HCT116 (cell line): ENCODE results near the gene NPW. TPM values are rescaled to one million over a fixed set of nuclear protein-coding genes. Genes with fewer than 3 reads are reported as not detected.

Source experiments
- ATAC-seq: fragments of 200-7000 bp; cut with Tn5 transposase; 2 replicates; pipeline ENCODE4 v1.9.1; 2020; ENCODE audit warnings: mild to moderate bottlenecking, moderate library complexity
- BruUV-seq: library from RNA; stranded (reverse); fragments of 400-500 nt; replicated peaks from 2 replicates; lab custom pipeline; 2021; lab: Mats Ljungman, UMichigan
- CTCF ChIA-PET: fragments of 300-600 bp; sonication (Branson Sonifier 250); formaldehyde crosslinking; loops from one replicate; lab custom pipeline; 2021; ENCODE audit warnings: antibody characterized with exemption; lab: Charles Lee
- POLR2A ChIA-PET: fragments of 300-600, 350-600 bp; sonication (Branson Sonifier 250); formaldehyde crosslinking; loops from one replicate; lab custom pipeline; 2021; ENCODE audit warnings: antibody characterized with exemption; lab: Charles Lee
- RAD21 ChIA-PET, 2 experiments: fragments of 300-600 bp; sonication (Branson Sonifier 250); formaldehyde crosslinking; loops; one replicate each; lab custom pipeline; 2023; ENCODE audit warnings: low total read pairs in 2 of 2; ENCODE audit not compliant: uncharacterized antibody in 2 of 2, unreplicated experiment in 2 of 2, low non-redundant PET in 1 of 2; lab: Charles Lee
- DNase-seq: peaks from one replicate; pipeline ENCODE4 v3.0.0-alpha.2; 2010; ENCODE audit warnings: low read depth, low spot score
- H2AFZ ChIP-seq: fragments of 200-600 bp; shearing (Covaris generic), sonication (generic); 2 replicates; pipeline ENCODE4 v1.6.1; 2017; ENCODE audit warnings: low read depth, mixed run types, mixed read lengths, antibody characterized with exemption, low read length; ENCODE audit not compliant: poor library complexity, severe bottlenecking
- H3K27ac ChIP-seq: 2 replicates; pipeline ENCODE4 v1.5.1; 2012; ENCODE audit warnings: low read depth, low read length
- H3K27me3 ChIP-seq: fragments of 200-600 bp; sonication (generic); 2 replicates; pipeline ENCODE4 v1.6.1; 2016; ENCODE audit warnings: mixed run types, low read length, mixed read lengths; ENCODE audit not compliant: insufficient read depth
- H3K36me3 ChIP-seq, 2 experiments: fragments of 200-500 bp in 1 of 2; fragments of 200-600 bp in 1 of 2; sonication (Bioruptor generic) in 1 of 2; sonication (generic) in 1 of 2; 2 replicates each; pipeline versions ENCODE4 v1.5.1 to v1.6.1; 2014 to 2016; ENCODE audit warnings: low read length in 2 of 2, inconsistent platforms in 1 of 2, mixed read lengths in 1 of 2, mixed run types in 1 of 2; ENCODE audit not compliant: insufficient read depth in 2 of 2, control insufficient read depth in 1 of 2
- H3K4me1 ChIP-seq, 2 experiments: fragments of 200-600 bp in 1 of 2; sonication (generic) in 1 of 2; 2 replicates each; pipeline versions ENCODE4 v1.5.1 to v1.6.1; 2012 to 2017; ENCODE audit warnings: low read length in 2 of 2, inconsistent platforms in 1 of 2, mild to moderate bottlenecking in 1 of 2, mixed read lengths in 1 of 2, mixed run types in 1 of 2, moderate library complexity in 1 of 2; ENCODE audit not compliant: insufficient read depth in 2 of 2, control insufficient read depth in 1 of 2
- H3K4me2 ChIP-seq: fragments of 200-600 bp; sonication (generic); 2 replicates; pipeline ENCODE4 v1.6.1; 2017; ENCODE audit warnings: mixed run types, low read length, mixed read lengths
- H3K4me3 ChIP-seq, 2 experiments: fragments of 200-600 bp in 1 of 2; sonication (generic) in 1 of 2; replicated peaks in 1 of 2; 2 replicates each; pipeline ENCODE4 v1.5.1; 2011 to 2016; ENCODE audit warnings: low read length in 2 of 2, control low read depth in 1 of 2, low read depth in 1 of 2, mild to moderate bottlenecking in 1 of 2, mixed read lengths in 1 of 2, mixed run types in 1 of 2
- H3K79me2 ChIP-seq: fragments of 200-600 bp; sonication (generic); 2 replicates; pipeline ENCODE4 v1.6.1; 2017; ENCODE audit warnings: mild to moderate bottlenecking, mixed run types, low read length, moderate library complexity, mixed read lengths; ENCODE audit not compliant: insufficient read depth
- H3K9ac ChIP-seq: fragments of 200-600 bp; sonication (generic); 2 replicates; pipeline ENCODE4 v1.6.1; 2016; ENCODE audit warnings: low read length, mixed read lengths
- H3K9me2 ChIP-seq: fragments of 200-600 bp; sonication (generic), shearing (Covaris generic); 2 replicates; pipeline ENCODE4 v1.6.1; 2017; ENCODE audit warnings: mixed run types, mild to moderate bottlenecking, moderate library complexity; ENCODE audit not compliant: insufficient read depth
- H3K9me3 ChIP-seq, 2 experiments: fragments of 200-500 bp in 1 of 2; fragments of 200-600 bp in 1 of 2; sonication (Bioruptor generic) in 1 of 2; sonication (generic) in 1 of 2; 2 replicates each; pipeline ENCODE4 v1.6.1; 2014 to 2017; ENCODE audit warnings: low read length in 2 of 2, mixed read lengths in 2 of 2, inconsistent platforms in 1 of 2, low read depth in 1 of 2, mild to moderate bottlenecking in 1 of 2, mixed run types in 1 of 2, moderate library complexity in 1 of 2; ENCODE audit not compliant: control insufficient read depth in 1 of 2, insufficient read depth in 1 of 2
- H4K20me1 ChIP-seq: fragments of 200-600 bp; sonication (generic), shearing (Covaris generic); 2 replicates; pipeline ENCODE4 v1.6.1; 2017; ENCODE audit warnings: mixed run types, mild to moderate bottlenecking, moderate library complexity; ENCODE audit not compliant: insufficient read depth
- EGR1 ChIP-seq: IDR thresholded peaks from 2 replicates; pipeline ENCODE4 v1.6.1; 2012; ENCODE audit warnings: low read depth
- EZH2phosphoT487 ChIP-seq: fragments of 200-600 bp; IDR thresholded peaks from 2 replicates; pipeline ENCODE4 v1.6.1; 2018; ENCODE audit warnings: antibody characterized with exemption, borderline replicate concordance
- JUND ChIP-seq: IDR thresholded peaks from 2 replicates; pipeline ENCODE4 v1.6.1; 2012
- POLR2AphosphoS5 ChIP-seq: IDR thresholded peaks from 2 replicates; pipeline ENCODE4 v1.6.1; 2011; ENCODE audit warnings: mild to moderate bottlenecking, low read depth, low read length, moderate library complexity
- RAD21 ChIP-seq: IDR thresholded peaks from 2 replicates; pipeline ENCODE4 v1.6.1; 2012; ENCODE audit warnings: low read depth, mild to moderate bottlenecking
- SRF ChIP-seq: IDR thresholded peaks from 2 replicates; pipeline ENCODE4 v1.6.1; 2012; ENCODE audit warnings: low read depth
- YY1 ChIP-seq: IDR thresholded peaks from 2 replicates; pipeline ENCODE4 v1.6.1; 2011; ENCODE audit warnings: low read length, low read depth, moderate library complexity, mild to moderate bottlenecking; ENCODE audit not compliant: insufficient replicate concordance; ENCODE audit errors: extremely low read depth
- ZFX ChIP-seq: fragments of 450-650 bp; IDR thresholded peaks from 2 replicates; pipeline ENCODE4 v1.6.1; 2017
- ZNF274 ChIP-seq: fragments of 200-500 bp; sonication (Bioruptor generic); IDR thresholded peaks from 2 replicates; pipeline ENCODE4 v1.6.1; 2014; ENCODE audit warnings: mild to moderate bottlenecking, low read depth, low read length, inconsistent platforms
- intact Hi-C: fragments of 100-400 bp; cut with micrococcal nuclease; formaldehyde crosslinking; loops from 2 replicates; pipeline ENCODE4 v1.10.0; 2022
- total RNA-seq: library from RNA; stranded (reverse); gene quantifications from one replicate; pipeline ENCODE4 v1.2.1, GENCODE V29; 2021; ENCODE audit not compliant: unreplicated experiment
- TF ChIP-seq, protein P1 (sequence below): IDR thresholded peaks from 2 replicates; pipeline ENCODE4 v1.6.1; 2011; ENCODE audit warnings: mild to moderate bottlenecking, low read length, moderate library complexity; ENCODE audit not compliant: insufficient replicate concordance; ENCODE audit errors: extremely low read depth
- TF ChIP-seq, protein P2 (sequence below): IDR thresholded peaks from 2 replicates; pipeline ENCODE4 v1.6.1; 2012; ENCODE audit warnings: low read depth
- TF ChIP-seq, protein P3 (sequence below): IDR thresholded peaks from 2 replicates; pipeline ENCODE4 v1.6.1; 2012
- TF ChIP-seq, protein P4 (sequence below), 3 experiments: fragments of 200-600 bp in 1 of 3; sonication (generic) in 1 of 3; IDR thresholded peaks in 2 of 3; conservative IDR thresholded peaks in 1 of 3; 2 replicates each; pipeline ENCODE4 v1.5.1; 2012 to 2017; ENCODE audit warnings: low read depth in 2 of 3, low read length in 2 of 3, antibody characterized with exemption in 1 of 3, borderline replicate concordance in 1 of 3, control low read depth in 1 of 3, mild to moderate bottlenecking in 1 of 3, mixed read lengths in 1 of 3, mixed run types in 1 of 3, moderate library complexity in 1 of 3; ENCODE audit not compliant: insufficient read depth in 1 of 3

Gene NPW
- total RNA-seq, 1 experiment from 2014 or later, result 226 TPM

DNA sequence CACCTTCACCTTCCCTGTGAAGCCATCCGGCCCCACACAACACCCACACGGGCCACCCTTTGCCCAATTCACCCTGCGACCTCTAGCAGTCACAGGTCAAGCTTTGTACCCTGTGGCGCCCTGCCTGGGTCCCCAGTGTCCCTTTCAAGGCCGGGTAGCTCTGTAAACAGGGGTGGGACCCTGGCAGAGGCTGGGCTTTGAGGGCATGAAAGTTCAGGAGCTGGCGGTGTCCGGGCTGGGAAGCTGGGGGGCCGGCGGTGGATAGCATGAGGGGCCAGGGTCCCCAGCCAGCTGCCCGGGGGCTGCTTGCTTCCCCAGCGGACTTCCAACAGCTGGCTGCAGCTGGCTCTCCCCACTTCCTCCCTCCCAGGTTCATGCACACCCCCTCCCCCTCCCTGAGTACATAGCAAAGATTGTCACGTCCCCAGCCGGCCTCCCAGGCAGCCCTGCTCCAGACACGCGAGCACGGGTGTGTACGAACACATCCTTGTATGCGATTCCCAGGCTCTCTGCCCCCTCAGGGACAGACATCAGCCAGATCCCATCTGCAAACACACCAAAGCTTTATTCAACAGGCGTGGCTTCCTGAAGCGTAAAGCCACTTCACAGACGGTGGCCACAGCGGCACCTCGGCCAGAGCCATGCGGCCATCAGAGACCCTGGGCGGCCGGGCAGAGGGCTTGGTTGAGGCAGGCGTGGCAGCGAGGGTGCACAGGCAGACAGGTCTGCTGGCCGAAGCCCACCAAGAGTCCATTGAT, 19.9 kb downstream of the NPW start:
- POLR2A ChIA-PET, result no interaction called here
- BruUV-seq, result no TSS peak
- Histone ChIP-seq H4K20me1 (no peaks in the 10 kb centered on the region), H3K79me2 (no peaks in the 10 kb centered on the region), H3K4me3 (no peak overlapping the region), H3K27ac (no peak overlapping the region; the same call in 1 of the 2 replicates), H3K9ac (no peak overlapping the region), H3K36me3 (no peaks in the 10 kb centered on the region), H3K9me2 (no peaks in the 10 kb centered on the region), H3K4me2 (no peak overlapping the region), H3K4me1 (peaks cover 5 to 41% of the 10 kb centered on the region in 2 experiments; a peak in 2 of 4 replicates), H2AFZ (no peak overlapping the region), H3K27me3 (no peaks in the 10 kb centered on the region), H3K9me3 (no peaks in the 10 kb centered on the region)
- RAD21 ChIA-PET, result no interaction called here
- intact Hi-C loops, result no loop called here
- CTCF ChIA-PET, result no interaction called here
- no peak for DNase-seq
- TF ChIP-seq, protein P1, sequence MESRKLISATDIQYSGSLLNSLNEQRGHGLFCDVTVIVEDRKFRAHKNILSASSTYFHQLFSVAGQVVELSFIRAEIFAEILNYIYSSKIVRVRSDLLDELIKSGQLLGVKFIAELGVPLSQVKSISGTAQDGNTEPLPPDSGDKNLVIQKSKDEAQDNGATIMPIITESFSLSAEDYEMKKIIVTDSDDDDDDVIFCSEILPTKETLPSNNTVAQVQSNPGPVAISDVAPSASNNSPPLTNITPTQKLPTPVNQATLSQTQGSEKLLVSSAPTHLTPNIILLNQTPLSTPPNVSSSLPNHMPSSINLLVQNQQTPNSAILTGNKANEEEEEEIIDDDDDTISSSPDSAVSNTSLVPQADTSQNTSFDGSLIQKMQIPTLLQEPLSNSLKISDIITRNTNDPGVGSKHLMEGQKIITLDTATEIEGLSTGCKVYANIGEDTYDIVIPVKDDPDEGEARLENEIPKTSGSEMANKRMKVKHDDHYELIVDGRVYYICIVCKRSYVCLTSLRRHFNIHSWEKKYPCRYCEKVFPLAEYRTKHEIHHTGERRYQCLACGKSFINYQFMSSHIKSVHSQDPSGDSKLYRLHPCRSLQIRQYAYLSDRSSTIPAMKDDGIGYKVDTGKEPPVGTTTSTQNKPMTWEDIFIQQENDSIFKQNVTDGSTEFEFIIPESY, result no peak
- TF ChIP-seq EZH2phosphoT487 (no peak), YY1 (no peak), JUND (no peak), RAD21 (no peak), ZFX (no peak), ZNF274 (no peak), POLR2AphosphoS5 (no peak), SRF (no peak), EGR1 (no peak)
- TF ChIP-seq, protein P2, sequence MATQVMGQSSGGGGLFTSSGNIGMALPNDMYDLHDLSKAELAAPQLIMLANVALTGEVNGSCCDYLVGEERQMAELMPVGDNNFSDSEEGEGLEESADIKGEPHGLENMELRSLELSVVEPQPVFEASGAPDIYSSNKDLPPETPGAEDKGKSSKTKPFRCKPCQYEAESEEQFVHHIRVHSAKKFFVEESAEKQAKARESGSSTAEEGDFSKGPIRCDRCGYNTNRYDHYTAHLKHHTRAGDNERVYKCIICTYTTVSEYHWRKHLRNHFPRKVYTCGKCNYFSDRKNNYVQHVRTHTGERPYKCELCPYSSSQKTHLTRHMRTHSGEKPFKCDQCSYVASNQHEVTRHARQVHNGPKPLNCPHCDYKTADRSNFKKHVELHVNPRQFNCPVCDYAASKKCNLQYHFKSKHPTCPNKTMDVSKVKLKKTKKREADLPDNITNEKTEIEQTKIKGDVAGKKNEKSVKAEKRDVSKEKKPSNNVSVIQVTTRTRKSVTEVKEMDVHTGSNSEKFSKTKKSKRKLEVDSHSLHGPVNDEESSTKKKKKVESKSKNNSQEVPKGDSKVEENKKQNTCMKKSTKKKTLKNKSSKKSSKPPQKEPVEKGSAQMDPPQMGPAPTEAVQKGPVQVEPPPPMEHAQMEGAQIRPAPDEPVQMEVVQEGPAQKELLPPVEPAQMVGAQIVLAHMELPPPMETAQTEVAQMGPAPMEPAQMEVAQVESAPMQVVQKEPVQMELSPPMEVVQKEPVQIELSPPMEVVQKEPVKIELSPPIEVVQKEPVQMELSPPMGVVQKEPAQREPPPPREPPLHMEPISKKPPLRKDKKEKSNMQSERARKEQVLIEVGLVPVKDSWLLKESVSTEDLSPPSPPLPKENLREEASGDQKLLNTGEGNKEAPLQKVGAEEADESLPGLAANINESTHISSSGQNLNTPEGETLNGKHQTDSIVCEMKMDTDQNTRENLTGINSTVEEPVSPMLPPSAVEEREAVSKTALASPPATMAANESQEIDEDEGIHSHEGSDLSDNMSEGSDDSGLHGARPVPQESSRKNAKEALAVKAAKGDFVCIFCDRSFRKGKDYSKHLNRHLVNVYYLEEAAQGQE, result no peak
- TF ChIP-seq, protein P3, sequence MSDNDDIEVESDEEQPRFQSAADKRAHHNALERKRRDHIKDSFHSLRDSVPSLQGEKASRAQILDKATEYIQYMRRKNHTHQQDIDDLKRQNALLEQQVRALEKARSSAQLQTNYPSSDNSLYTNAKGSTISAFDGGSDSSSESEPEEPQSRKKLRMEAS, result no peak
- TF ChIP-seq, protein P4, sequence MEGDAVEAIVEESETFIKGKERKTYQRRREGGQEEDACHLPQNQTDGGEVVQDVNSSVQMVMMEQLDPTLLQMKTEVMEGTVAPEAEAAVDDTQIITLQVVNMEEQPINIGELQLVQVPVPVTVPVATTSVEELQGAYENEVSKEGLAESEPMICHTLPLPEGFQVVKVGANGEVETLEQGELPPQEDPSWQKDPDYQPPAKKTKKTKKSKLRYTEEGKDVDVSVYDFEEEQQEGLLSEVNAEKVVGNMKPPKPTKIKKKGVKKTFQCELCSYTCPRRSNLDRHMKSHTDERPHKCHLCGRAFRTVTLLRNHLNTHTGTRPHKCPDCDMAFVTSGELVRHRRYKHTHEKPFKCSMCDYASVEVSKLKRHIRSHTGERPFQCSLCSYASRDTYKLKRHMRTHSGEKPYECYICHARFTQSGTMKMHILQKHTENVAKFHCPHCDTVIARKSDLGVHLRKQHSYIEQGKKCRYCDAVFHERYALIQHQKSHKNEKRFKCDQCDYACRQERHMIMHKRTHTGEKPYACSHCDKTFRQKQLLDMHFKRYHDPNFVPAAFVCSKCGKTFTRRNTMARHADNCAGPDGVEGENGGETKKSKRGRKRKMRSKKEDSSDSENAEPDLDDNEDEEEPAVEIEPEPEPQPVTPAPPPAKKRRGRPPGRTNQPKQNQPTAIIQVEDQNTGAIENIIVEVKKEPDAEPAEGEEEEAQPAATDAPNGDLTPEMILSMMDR (IDR thresholded peaks at IDR 0.05 in 2 of 3, conservative IDR thresholded peaks at IDR 0.05 in 1 of 3; ENCODE audit: borderline replicate concordance in 1 of 3, insufficient read depth in 1 of 3, low read depth in 2 of 3, low read length in 2 of 3), result no peak
- no peak for ATAC-seq
